Middle frontal gyrus (tissue), 1 donor: ENCODE data around the gene CRHR2.
"Not testable (repeated sequence)": the region's sequence is repeated elsewhere in the genome, so short reads cannot be mapped to it uniquely, and the experiment has no call there.

Experiments
- DNase-seq: peaks from one replicate; pipeline ENCODE4 v3.0.0-alpha.2; 2015; ENCODE audit warnings: low spot score; ENCODE audit errors: extremely low spot score

Gene CRHR2

DNA sequence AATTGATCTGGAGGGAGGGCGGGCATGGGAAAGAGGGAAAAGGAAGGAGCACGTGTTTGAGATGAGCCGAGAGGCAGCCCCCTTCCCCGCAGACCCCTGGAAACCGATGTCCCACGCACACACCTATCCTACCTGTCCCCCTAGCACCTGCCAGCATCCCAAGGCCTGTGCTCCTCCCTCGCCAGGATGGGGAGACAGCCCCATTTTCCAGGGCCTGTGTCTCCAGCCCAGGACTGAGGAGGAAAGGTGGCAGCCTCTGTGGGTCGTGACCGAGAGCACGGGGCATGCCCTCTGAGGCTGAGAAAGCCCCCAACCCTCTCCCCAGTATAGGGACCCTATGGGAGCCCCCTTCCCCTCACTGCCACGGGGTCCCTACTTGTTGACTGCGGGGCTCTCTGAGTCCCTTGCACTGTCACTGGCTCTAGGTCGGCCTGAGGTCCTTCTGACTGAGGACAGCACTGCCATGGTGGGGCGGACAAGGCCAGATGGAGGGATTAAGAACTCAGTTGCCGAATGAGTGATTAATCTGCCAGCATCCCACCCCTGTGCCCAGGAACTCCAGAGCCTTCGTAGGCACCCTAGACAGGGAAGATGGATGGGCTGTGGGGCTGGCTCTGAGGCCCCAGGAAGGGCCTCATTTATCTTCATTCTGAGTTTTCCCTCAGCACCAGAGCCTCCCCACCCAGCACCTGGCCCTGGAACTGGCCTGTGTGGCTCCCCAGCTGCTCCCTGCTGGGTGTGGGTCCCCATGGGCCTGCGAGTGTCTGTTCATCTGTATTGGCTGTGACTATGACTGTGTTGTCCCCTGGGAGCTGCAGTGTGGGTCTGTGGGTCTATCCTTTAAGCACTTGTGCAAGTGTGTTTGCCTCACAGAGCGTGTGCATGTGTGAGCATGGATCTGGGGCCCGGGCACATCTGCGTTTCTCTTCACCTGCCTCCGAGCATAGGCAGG lies 26.0 kb downstream of the CRHR2 start:
- DNase-seq = no peak

DNA sequence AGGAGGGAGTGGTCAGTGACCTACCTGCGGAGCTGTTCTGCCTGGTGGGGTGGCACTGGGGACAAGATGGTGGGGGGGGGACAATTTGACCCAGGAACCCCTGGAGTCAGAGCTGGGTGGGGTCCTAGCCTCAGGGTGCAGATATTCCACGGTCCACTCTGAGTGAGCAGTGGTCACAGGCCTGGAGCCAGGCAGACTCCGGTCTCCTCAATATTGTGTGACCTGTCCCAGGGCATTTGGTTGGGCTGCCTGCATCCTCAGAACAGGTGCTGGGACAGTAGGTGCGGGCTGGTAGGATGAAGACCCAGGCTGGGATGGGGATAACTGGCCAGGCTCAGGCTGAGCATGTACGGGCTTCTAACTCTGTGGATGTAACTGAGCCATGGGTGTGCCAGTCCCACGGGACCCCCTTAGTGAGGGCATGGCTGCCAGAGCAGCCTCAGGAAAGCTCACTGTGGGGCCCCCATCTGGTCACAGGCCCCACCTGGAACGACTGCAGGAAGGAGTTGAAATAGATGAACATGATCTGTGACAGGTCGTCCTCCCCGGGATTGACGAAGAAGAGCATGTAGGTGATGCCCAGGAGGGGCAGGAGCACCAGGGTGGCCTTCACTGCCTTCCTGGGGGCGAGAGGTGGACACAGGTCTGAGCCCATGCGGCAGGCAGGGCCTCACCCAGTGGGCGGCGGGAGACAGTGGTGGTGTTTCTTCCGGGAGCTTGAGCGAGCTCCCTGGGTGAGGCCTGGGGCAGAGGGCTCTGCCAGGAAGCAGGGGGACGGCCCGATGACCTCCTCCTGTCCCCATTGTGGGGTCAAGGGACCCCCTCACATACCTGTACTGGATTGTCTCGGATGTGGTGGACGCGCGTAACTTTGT lies 26.9 kb downstream of the CRHR2 start:
- no peak for DNase-seq

DNA sequence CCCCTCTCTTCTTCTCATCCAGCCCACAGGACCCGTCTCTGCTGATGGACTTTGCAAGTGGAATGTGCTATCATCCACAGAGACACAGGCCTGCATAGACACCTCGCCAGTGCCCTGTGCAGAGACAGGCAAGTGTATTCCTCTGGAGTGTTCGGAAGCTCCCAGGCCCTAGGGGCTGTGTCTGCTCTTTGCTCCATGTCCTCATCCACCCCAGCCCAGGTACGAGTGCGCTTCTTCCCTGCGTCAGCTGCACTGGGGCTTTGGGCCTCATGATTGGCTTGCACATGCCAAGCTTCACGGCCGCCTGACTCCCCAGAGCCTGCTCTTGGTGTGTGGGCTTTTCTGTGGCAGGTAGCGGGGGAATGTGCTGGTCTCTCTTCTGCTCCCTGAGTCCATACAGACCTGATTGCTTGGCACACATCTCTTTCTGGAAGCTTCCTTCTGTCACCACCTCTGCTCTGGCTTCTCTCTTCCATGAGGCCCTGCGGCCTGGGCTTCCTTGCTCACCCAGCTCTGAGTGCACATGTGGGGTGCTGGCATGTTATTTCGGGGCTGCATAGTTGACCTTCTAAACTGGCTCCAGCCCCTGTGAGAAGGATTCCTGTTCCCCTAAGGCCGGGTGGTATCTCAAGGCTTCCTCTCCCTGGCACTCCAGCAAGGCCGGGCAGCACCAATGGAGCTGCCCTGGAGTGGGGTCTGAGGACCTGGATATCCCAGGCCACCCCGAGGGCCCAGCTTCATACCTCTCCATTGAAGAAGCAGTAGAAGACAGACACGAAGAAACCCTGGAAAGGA lies 27.8 kb downstream of the CRHR2 start:
- DNase-seq = no peak

DNA sequence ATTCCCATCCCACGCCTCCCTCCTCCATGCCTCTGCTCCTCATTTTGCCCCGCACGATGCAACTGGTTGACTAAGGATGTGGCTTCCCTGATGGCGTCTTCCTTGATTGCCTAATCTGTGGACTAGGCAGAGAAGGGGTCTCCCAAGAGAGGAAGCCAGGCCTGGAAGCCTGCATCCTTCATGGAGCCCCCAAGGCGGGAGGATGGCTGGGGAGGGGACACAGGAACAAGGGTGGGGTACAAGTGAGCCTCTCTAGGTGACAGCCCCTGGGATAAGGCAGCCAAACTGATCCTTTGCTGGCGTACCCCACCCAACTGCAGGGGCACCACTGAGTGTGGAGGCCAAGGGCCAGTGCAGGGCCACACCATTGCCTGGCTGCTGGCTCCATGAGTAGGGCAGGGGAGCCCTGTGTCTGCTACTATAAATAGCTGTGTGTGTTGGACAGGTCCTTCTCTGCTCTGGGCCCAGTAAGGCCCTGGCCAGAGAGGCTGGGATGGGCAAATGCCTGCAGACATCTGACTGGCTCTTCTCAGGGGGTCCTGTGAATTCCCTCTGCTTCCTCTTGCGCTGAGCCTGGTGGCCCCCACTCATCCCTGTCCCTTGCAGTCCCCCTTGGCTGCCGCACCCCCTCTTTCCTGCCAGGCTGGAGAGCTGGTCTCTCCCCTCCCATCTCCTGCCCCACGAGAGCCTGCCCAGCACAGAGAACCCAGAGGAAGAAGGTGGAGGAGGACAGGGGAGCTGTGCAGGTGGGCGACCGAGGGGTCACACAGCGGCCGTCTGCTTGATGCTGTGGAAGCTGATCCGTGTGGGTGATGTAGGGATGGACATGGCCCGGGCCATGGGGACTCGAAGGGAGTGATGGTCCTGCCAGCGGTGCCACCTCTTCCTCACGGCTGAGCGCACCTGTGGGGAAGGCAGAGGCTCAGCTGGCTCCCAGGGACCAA lies 29.3 kb downstream of the CRHR2 start:
- DNase-seq = no peak

DNA sequence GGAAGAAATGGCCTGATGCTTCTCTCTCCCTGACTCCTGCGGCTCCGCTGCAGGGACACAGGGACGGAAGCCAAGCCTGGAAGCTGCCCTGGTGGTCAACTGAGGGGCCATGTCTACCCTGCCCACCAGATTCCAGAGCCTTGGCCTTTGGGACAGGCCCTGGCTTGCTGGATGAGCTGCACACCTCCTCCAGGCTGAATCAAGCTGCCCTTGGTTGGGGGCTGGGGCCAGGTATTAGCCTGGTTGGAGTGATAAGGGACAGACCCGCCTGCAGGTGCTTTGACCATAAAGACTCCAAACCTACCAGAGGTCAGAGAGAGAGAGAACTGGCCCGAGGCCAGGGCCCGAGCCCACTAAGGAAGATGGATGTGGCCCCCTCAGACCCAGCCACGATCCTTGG lies 30.1 kb downstream of the CRHR2 start:
- no peak for DNase-seq

DNA sequence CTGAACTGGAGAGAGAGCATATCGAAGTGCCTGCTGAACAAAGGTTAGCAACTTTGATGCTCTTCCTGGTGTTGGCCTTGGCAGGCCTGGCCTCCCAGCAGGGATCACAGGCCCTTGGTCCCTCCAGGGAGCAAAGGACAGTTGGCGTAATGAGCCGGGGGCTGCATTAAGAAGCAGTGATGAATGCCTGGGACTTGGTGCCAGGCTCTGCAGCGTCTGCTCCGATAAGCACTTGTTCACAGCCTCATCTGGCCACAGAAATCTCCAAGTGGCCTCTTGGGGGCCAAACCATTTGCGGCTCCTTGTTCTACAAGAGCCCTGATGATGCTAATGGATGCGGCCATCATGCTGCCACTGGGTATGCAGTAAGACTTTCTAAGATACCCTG lies 31.8 kb downstream of the CRHR2 start:
- no peak for DNase-seq

DNA sequence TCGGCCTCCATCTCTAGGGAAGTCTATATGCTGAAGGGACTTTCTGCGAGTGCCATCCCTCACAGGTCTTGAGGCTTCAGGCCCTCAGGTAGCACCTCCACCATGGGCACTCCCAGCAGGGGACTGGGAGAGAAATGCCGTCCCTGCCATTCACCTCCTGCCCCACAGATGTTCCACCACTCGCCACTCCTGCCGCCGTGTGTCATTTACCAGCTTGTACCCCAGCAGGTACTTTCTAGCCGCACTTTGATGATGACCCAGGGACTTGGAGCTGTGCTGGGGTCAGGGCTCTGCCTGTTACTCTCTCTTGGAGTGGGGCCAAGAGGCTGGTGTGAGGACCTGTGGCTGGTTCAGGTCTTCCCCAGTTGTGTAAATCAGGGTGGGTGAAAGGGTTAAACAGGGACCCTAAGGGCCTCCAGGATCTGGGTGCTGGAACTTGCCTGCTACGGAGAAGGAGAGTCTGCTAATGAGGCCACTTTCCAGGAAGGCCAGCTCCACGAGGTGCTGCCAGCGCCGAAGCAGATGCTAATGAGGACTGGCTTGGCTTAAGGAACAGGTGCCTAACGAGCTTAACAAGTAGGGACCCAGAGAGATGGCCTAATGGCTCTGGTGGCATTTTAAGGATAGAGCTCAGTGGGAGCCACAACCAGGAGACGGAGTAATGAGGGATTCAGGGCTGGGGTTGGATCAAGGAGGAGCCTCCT lies 32.4 kb downstream of the CRHR2 start:
- DNase-seq = no peak

DNA sequence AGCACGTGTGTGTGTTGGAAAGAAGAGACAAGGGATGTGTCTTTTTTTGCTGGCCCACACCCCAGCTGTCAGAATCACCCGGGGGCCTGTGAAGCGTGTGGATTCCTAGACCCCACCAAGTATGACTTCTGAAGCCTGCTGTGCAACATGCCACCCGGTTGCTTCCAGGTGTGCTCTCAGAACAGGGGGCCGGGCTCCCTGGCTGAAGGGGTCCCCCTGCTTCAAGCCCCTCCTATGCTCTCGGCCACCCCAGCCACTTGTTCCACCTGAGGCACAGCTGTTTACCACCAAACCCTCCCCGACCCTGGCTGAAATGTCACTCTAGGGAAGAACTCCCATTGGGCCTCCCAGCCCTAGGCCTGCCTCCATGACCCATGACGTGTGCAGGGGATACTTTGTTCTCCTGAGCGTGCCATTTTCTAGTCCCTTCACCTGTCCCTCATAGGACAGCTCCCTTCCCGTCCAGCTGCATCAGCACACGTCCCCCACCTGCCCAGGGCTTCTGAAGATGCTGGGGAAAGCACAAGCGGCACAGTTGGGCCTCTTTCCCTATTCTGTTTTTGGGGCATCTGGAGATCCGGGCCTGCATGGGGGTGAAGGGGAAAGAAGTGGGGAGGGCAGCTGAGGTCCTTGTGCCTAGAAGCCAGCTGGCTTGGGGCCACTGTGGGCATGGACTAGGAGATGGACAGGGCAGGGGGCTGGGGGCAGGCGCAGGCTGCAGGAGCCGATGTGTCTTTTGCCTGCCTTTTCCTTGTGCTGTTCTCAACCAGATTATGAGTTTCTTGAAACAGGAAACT lies 33.3 kb downstream of the CRHR2 start:
- DNase-seq = no peak

DNA sequence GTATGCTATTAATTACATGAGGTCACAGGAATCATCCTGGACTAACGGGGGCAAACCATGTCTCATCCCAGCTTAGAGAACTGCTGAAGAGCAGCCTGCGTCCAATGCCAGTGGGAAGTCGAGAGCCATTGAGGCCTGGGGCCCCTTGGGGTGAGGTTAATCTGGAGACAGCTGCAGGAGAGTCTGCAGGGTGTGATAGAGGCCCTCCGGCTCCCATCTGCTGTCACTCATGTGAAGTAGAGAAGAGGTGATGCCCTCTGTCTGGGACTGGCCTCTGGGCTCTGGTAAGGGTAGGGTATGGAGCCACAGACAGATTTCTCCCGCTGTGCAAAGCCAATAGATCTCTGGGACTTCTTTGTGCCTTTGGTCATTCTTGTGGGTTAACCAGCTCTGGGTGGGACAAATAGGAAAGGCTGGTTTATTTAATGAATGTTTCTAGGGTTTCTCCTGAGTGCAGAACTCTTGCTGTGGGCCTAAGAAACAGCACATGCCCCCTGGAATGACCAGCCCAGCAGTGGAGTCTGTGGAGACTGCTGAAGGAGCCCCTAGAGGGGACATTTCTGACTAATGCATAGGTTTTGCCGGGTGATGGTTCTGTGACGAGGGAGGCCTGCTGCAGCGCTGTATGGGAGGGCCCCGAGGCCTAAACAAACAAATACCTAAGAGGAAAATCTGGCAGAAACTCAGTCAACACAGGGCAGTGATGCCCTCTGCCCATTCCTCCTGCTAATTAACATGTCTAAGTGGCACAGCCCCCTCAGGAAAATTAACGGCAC lies 34.5 kb downstream of the CRHR2 start:
- no peak for DNase-seq

DNA sequence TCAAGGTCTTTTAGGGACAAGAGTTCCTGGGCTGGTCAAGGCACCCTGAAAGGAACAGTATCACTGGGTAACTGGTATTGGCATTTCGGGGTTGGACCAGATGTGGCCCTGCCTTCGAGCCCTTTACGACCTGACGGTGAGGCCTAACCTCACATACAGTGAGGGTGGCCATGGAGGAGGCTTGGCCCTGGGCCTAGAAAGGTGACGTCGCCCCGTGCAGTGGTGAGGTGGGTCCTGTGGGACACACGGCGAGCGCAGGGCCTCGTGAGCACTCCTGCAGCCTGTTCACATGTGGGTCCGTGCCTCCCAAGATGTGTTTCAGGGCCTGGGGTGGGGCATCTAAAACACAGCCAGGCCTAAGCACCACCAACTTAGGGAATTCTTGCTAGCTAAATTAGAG lies 36.1 kb downstream of the CRHR2 start:
- DNase-seq = no peak

DNA sequence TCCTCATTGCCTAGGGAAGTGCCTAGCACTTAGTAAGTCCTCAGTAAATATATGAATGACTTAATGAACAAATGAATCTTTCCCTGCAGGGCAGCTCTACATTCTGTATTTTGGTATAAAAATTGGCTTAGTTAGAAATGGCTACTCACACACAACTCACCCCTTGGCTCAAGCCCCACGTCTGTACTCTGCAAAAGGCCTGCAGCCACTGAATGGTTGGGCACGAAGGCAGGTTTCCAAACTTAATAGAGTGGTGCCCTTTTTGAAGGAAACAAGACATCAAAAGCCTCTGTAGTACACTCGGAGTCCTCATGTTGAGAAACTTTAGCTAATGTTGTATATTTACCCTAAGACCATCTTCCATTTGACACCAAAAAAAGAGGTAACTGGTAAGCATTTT lies 36.6 kb downstream of the CRHR2 start:
- DNase-seq = no peak

DNA sequence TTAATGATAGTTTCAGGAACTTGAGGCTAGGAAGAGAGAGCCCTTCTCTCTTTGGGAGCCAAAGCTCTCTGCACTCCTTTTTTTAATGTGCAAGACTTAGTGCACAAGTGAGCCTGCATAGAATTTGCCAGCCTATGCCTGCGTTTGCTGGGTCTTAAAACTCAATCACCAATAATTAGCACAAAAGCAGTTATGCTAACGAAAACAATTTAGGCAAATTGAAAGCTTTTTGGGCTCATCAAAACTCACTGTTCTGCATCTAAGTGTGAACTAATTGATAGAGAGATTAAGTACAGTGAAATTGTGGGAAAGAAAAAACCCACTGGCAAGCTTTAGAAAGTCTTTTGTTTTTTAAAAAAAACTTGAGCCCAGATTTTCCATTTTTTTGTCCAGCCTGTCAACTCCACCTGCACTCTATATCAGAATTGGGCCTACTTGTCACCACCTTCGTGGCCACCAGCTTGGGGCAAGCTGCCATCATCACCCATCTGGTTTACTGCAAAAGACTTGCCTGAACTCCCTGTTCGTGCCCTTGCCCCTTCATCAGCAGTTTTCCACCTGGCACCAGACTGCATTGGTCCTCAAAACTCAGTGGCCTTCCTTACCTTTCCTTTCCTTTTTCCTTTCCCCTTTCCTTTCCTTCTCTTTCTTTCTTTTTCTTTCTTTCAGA lies 37.8 kb downstream of the CRHR2 start:
- DNase-seq = no peak

DNA sequence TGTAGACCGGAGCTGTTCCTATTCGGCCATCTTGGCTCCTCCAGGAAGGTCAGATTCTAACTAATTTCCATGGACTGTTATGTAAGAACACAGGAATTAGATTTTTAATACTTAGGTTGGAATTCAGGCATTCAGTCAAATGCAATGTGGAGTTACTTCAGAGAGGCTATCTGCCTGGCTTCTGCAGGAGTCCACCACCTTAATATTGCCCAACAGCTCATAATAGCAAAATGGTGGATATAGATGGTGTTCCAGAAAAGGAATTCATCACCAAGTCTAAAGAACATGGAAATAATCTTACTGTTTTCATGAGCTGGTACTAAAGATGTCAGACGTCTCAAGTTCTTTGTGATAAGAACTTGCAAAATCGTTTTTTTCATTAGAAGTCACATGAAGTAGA lies 39.5 kb downstream of the CRHR2 start:
- DNase-seq = no peak

DNA sequence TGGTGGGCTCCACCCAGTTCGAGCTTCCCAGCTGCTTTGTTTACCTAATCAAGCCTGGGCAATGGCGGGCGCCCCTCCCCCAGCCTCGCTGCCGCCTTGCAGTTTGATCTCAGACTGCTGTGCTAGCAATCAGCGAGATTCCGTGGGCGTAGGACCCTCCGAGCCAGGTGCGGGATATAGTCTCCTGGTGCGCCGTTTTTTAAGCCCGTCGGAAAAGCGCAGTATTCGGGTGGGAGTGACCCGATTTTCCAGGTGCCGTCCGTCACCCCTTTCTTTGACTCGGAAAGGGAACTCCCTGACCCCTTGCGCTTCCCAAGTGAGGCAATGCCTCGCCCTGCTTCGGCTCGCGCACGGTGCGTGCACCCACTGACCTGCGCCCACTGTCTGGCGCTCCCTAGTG lies 39.9 kb downstream of the CRHR2 start:
- not testable (repeated sequence) for DNase-seq

DNA sequence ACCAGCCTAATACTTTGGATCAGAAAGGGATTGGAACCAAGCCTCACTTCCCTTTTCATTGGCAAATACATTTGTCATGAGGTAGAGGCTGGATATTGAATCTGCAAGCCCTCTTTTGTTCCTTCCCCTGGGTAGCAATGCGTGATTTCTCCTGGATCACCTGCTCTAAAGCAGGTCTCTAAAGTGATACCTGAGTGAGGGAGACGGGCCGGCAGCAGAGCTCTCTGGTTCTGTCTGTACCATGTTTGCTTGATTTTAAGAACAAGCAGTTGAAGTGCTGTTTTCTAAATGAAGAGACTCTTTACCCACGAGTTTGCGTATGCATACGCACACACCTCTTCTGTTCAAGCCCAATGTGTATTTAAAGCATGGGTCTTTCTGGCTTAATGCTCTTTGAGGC lies 46.5 kb downstream of the CRHR2 start:
- no peak for DNase-seq

DNA sequence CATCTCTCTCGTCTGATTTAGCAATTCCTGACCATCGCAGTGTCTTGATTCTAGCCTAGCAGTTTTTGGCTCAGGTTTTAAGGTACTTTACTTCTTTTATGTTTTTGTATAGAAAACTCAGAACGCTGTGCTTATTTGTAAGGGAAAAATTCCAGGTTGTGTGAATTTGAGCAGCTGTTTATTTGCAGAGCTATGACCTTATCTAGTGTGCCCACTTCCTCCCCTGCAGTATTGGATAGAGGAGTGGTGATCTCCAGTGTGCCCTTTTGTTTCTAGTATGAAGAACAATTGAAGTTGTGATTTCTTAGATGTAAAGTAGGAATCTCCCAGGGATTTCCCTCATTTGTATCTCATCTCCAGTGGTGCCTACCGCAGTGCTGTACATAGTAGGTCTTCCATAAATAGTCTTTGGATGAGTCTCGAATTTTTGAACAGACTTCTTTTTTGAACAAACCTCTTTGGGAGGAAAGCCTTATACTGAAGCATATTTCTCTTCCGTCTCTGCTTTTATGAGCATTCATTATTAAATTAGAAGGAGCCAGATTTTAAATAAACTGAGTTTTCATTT lies 47.5 kb downstream of the CRHR2 start:
- no peak for DNase-seq

DNA sequence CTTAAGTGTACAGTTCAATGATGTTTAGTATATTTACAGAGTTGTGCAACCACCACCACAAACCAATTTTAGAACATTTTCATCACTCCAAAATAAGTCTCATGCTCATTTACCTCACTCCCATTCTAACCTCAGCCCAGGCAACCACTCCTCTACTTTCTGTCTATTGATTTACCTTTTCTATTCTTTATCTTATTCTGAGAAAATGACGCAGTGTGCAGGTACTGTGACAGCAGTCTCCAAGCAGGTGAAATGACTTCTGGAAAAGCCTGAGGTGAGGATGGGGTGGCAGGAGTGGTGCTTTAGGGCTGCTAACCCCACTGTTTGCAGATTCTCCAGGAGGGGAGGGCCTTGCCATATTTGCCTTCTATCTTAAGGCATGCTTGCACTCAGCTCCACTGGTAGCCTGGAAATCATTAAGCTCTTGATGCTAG lies 48.0 kb downstream of the CRHR2 start:
- DNase-seq = no peak
